PC-9 (cell line): Measurements from ENCODE around the gene PASK.

ENCODE experiments used
- CTCF ChIP-seq: fragments of 200-600 bp; sonication (generic); conservative IDR thresholded peaks from 2 replicates; pipeline ENCODE4 v1.6.1; 2017; ENCODE audit warnings: mixed run types, antibody characterized with exemption, mild to moderate bottlenecking, moderate library complexity
- EZH2 ChIP-seq: fragments of 200-600 bp; sonication (generic); IDR thresholded peaks from 2 replicates; pipeline ENCODE4 v1.8.0; 2017; ENCODE audit warnings: antibody characterized with exemption, low read depth

- TF ChIP-seq CTCF: no peak
- TF ChIP-seq EZH2: no peak
Observed at GRCh38 chr2:241141214-241141770, 8.0 kb downstream of the PASK start.
